ENCODE measurements around the gene TSPAN2. TPM values are rescaled to one million over a fixed set of nuclear protein-coding genes. Genes with fewer than 3 reads are reported as not detected.

TSPAN2 gene
- total and polyA plus RNA-seq, 9 of the 15 experiments (the other 6 are each of a cell fraction or from before 2014, with no cell fraction given), result not detected

DNA sequence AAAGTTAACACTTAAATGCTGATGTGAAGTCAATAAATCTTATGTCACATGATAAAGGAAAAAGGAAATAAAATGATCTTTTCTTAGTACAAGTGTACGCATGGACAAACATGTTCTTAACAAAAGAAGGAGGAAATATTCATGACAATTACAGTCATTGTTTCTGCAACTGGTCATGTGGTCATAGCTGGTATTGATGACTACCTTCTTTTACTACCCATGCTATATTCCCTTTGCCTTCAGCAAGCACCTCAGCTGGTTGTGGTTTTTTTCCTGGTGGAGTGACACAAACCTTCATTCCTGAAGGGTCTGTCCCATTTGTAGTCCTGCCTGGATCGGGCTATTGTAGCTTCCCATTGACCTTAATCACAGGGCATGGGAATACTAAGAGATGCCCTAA lies 83.1 kb downstream of the TSPAN2 start:
- CTCF ChIA-PET (ENCODE audit: low intra/inter-chr PET ratio), result interaction anchor here (0.6 kb wide), 1 partner anchor 24 kb away, joined by 3 read pairs; no protein-coding TSS in a partner anchor
- Histone ChIP-seq H3K9ac (ENCODE audit: insufficient read depth in 1 of 2, low read depth in 2 of 2, low read length in 2 of 2) (no peak overlapping the region), H3K27me3 (ENCODE audit: control insufficient read depth in 2 of 2, insufficient read depth in 2 of 2, low read length in 2 of 2) (no peaks in the 10 kb centered on the region), H3K4me2 (ENCODE audit: insufficient read depth, low read length) (no peak overlapping the region), H2AFZ (ENCODE audit: low read depth, low read length) (no peak overlapping the region), H3K36me3 (ENCODE audit: control insufficient read depth, insufficient read depth, low read length) (no peaks in the 10 kb centered on the region), H3K4me1 (replicated peaks in 1 of 2; ENCODE audit: control insufficient read depth in 2 of 2, insufficient read depth in 2 of 2, low read length in 2 of 2) (no peaks in the 10 kb centered on the region), H3K4me3 (no peak overlapping the region), H3K9me1 (ENCODE audit: control insufficient read depth, insufficient read depth, low read length) (no peaks in the 10 kb centered on the region), H3K79me2 (ENCODE audit: control insufficient read depth, insufficient read depth, low read length) (no peaks in the 10 kb centered on the region), H3K27ac (ENCODE audit: extremely low read depth, low read depth, low read length) (no peak overlapping the region), H4K20me1 (replicated peaks; ENCODE audit: control insufficient read depth, insufficient read depth, low read length) (no peaks in the 10 kb centered on the region), H3K9me3 (replicated peaks; ENCODE audit: control insufficient read depth, insufficient read depth, low read depth, low read length) (no peaks in the 10 kb centered on the region)
- intact Hi-C loops (cut with micrococcal nuclease) (no loop called here), in situ Hi-C loops (cut with MboI) (no loop called here)
- FAIRE-seq, result no peak
- no TSS peak for BruUV-seq (replicated peaks)
- POLR2A ChIA-PET, result no interaction called here
- no peak for DNase-seq (ENCODE audit: extremely low read depth in 1 of 4, low spot score in 3 of 4)
- WGBS (ENCODE audit: insufficient coverage, low coverage, missing lambda C conversion rate), result 0% methylated on average over 2 of the region's 2 CpGs
- ATAC-seq, result no peak
- TF ChIP-seq OTX1 (CRISPR knock-in tag; IDR thresholded peaks at IDR 0.05) (no peak), YY1 (IDR thresholded peaks at IDR 0.05; ENCODE audit: borderline replicate concordance in 1 of 3, control insufficient read depth in 1 of 3, extremely low read depth in 1 of 3, insufficient read depth in 3 of 3, insufficient read length in 1 of 3, insufficient replicate concordance in 2 of 3, low read depth in 1 of 3, low read length in 2 of 3) (no peak), KAT8 (IDR thresholded peaks at IDR 0.05; ENCODE audit: low read depth) (no peak), ETV1 (tag; conservative IDR thresholded peaks at IDR 0.05; ENCODE audit: low read depth) (no peak), FOXJ2 (tag; IDR thresholded peaks at IDR 0.05) (no peak), PTRF (tag; IDR thresholded peaks at IDR 0.05) (no peak), NFXL1 (CRISPR knock-in tag; IDR thresholded peaks at IDR 0.05) (no peak), LARP7 (IDR thresholded peaks at IDR 0.05) (no peak), GABPA (tag; conservative IDR thresholded peaks at IDR 0.05; ENCODE audit: low read depth) (no peak), ZNF830 (CRISPR knock-in tag; IDR thresholded peaks at IDR 0.05) (no peak), PRPF4 (IDR thresholded peaks at IDR 0.05; ENCODE audit: insufficient read depth, low read depth, low read length, poor library complexity, severe bottlenecking) (no peak), ZNF766 (CRISPR knock-in tag; conservative IDR thresholded peaks at IDR 0.05) (no peak), TCF7 (IDR thresholded peaks at IDR 0.05; ENCODE audit: borderline replicate concordance) (no peak), RBBP5 (IDR thresholded peaks at IDR 0.05; ENCODE audit: borderline replicate concordance, insufficient read depth, low read length, poor library complexity, severe bottlenecking) (no peak), CHD4 (IDR thresholded peaks at IDR 0.05; ENCODE audit: insufficient read depth, insufficient replicate concordance, low read depth, low read length, poor library complexity, severe bottlenecking) (no peak)
- TF ChIP-seq, protein P1, sequence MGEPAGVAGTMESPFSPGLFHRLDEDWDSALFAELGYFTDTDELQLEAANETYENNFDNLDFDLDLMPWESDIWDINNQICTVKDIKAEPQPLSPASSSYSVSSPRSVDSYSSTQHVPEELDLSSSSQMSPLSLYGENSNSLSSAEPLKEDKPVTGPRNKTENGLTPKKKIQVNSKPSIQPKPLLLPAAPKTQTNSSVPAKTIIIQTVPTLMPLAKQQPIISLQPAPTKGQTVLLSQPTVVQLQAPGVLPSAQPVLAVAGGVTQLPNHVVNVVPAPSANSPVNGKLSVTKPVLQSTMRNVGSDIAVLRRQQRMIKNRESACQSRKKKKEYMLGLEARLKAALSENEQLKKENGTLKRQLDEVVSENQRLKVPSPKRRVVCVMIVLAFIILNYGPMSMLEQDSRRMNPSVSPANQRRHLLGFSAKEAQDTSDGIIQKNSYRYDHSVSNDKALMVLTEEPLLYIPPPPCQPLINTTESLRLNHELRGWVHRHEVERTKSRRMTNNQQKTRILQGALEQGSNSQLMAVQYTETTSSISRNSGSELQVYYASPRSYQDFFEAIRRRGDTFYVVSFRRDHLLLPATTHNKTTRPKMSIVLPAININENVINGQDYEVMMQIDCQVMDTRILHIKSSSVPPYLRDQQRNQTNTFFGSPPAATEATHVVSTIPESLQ (CRISPR knock-in tag; IDR thresholded peaks at IDR 0.05), result no peak
- TF ChIP-seq, protein P2, sequence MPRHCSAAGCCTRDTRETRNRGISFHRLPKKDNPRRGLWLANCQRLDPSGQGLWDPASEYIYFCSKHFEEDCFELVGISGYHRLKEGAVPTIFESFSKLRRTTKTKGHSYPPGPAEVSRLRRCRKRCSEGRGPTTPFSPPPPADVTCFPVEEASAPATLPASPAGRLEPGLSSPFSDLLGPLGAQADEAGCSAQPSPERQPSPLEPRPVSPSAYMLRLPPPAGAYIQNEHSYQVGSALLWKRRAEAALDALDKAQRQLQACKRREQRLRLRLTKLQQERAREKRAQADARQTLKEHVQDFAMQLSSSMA (CRISPR knock-in tag; IDR thresholded peaks at IDR 0.05), result no peak
- TF ChIP-seq, protein P3, sequence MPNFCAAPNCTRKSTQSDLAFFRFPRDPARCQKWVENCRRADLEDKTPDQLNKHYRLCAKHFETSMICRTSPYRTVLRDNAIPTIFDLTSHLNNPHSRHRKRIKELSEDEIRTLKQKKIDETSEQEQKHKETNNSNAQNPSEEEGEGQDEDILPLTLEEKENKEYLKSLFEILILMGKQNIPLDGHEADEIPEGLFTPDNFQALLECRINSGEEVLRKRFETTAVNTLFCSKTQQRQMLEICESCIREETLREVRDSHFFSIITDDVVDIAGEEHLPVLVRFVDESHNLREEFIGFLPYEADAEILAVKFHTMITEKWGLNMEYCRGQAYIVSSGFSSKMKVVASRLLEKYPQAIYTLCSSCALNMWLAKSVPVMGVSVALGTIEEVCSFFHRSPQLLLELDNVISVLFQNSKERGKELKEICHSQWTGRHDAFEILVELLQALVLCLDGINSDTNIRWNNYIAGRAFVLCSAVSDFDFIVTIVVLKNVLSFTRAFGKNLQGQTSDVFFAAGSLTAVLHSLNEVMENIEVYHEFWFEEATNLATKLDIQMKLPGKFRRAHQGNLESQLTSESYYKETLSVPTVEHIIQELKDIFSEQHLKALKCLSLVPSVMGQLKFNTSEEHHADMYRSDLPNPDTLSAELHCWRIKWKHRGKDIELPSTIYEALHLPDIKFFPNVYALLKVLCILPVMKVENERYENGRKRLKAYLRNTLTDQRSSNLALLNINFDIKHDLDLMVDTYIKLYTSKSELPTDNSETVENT (CRISPR knock-in tag; IDR thresholded peaks at IDR 0.05), result no peak

Measured in K562 (cell line).